ENCODE results near the gene PIP5K1B. TPM values are rescaled to one million over a fixed set of nuclear protein-coding genes. Genes with fewer than 3 reads are reported as not detected.
A peak's percentile ranks its signal among the peaks of the same experiment; 100 is the strongest.

Gene PIP5K1B
- total and polyA plus RNA-seq, 2 donors = 0.94 to 1.2 TPM

- H3K4me3 ChIP-seq (ENCODE audit: low read length in 2 of 2) = no peak overlapping the region
- H3K9me3 ChIP-seq (ENCODE audit: control insufficient read depth in 2 of 2, insufficient read depth in 1 of 2, low read length in 1 of 2) = no peaks in the 10 kb centered on the region
- 26% methylated on average over 1 of the region's 1 CpG for WGBS
- DNase-seq (ENCODE audit: low read depth in 6 of 9, low spot score in 9 of 9) = peak in 1 of 9 donors; percentile 21
- no peaks in the 10 kb centered on the region for H3K27me3 ChIP-seq (ENCODE audit: control insufficient read depth in 2 of 2, insufficient read depth in 1 of 2, low read length in 1 of 2)
- no peaks in the 10 kb centered on the region for H3K36me3 ChIP-seq (ENCODE audit: control insufficient read depth in 2 of 2, insufficient read depth in 2 of 2, low read length in 1 of 2)
- no peak overlapping the region for H3K27ac ChIP-seq (ENCODE audit: low read depth in 1 of 2, low read length in 1 of 2)
- H3K4me1 ChIP-seq (ENCODE audit: control insufficient read depth in 2 of 2, insufficient read depth in 2 of 2, low read length in 2 of 2) = no peaks in the 10 kb centered on the region
These were observed 182.2 kb downstream of the PIP5K1B start for GRCh38 chr9:68887232-68887631.

GRCh38 chr9:68894502-68894901 is 189.5 kb downstream of the PIP5K1B start:
- H3K27me3 ChIP-seq (ENCODE audit: control insufficient read depth in 2 of 2, insufficient read depth in 1 of 2, low read length in 1 of 2) = no peaks in the 10 kb centered on the region
- peak in 1 of 9 donors; percentile 26 for DNase-seq (ENCODE audit: low read depth in 6 of 9, low spot score in 9 of 9)
- no peak overlapping the region for H3K4me3 ChIP-seq (ENCODE audit: low read length in 2 of 2)
- 93% methylated on average over 7 of the region's 7 CpGs for WGBS
- no peaks in the 10 kb centered on the region for H3K9me3 ChIP-seq (ENCODE audit: control insufficient read depth in 2 of 2, insufficient read depth in 1 of 2, low read length in 1 of 2)
- H3K4me1 ChIP-seq (ENCODE audit: control insufficient read depth in 2 of 2, insufficient read depth in 2 of 2, low read length in 2 of 2) = peaks cover 0 to 7% of the 10 kb centered on the region in 2 donors
- no peaks in the 10 kb centered on the region for H3K36me3 ChIP-seq (ENCODE audit: control insufficient read depth in 2 of 2, insufficient read depth in 2 of 2, low read length in 1 of 2)
- H3K27ac ChIP-seq (ENCODE audit: low read depth in 1 of 2, low read length in 1 of 2) = peak overlapping the region in 1 of 2 donors; percentile 17

GRCh38 chr9:68895741-68896478 is 190.9 kb downstream of the PIP5K1B start:
- H3K27ac ChIP-seq (ENCODE audit: low read depth in 1 of 2, low read length in 1 of 2) = peak overlapping the region in 1 of 2 donors; percentile 40
- no peaks in the 10 kb centered on the region for H3K9me3 ChIP-seq (ENCODE audit: control insufficient read depth in 2 of 2, insufficient read depth in 1 of 2, low read length in 1 of 2)
- H3K4me3 ChIP-seq (ENCODE audit: low read length in 2 of 2) = no peak overlapping the region
- H3K4me1 ChIP-seq (ENCODE audit: control insufficient read depth in 2 of 2, insufficient read depth in 2 of 2, low read length in 2 of 2) = peaks cover 0 to 7% of the 10 kb centered on the region in 2 donors
- H3K27me3 ChIP-seq (ENCODE audit: control insufficient read depth in 2 of 2, insufficient read depth in 1 of 2, low read length in 1 of 2) = no peaks in the 10 kb centered on the region
- DNase-seq (ENCODE audit: low read depth in 6 of 9, low spot score in 9 of 9) = peak in 5 of 9 donors; percentile 11 to 64 (median 23)
- 19% methylated on average over 6 of the region's 6 CpGs for WGBS
- no peaks in the 10 kb centered on the region for H3K36me3 ChIP-seq (ENCODE audit: control insufficient read depth in 2 of 2, insufficient read depth in 2 of 2, low read length in 1 of 2)

- Histone ChIP-seq H3K4me3 (ENCODE audit: low read length in 2 of 2) (no peak overlapping the region), H3K4me1 (ENCODE audit: control insufficient read depth in 2 of 2, insufficient read depth in 2 of 2, low read length in 2 of 2) (peaks cover 0 to 7% of the 10 kb centered on the region in 2 donors), H3K9me3 (ENCODE audit: control insufficient read depth in 2 of 2, insufficient read depth in 1 of 2, low read length in 1 of 2) (no peaks in the 10 kb centered on the region), H3K27ac (ENCODE audit: low read depth in 1 of 2, low read length in 1 of 2) (peak overlapping the region in 1 of 2 donors; percentile 29), H3K27me3 (ENCODE audit: control insufficient read depth in 2 of 2, insufficient read depth in 1 of 2, low read length in 1 of 2) (no peaks in the 10 kb centered on the region), H3K36me3 (ENCODE audit: control insufficient read depth in 2 of 2, insufficient read depth in 2 of 2, low read length in 1 of 2) (no peaks in the 10 kb centered on the region)
- no peak for DNase-seq (ENCODE audit: low read depth in 6 of 9, low spot score in 9 of 9)
- 91% methylated on average over 1 of the region's 1 CpG for WGBS
These were observed 191.4 kb downstream of the PIP5K1B start for GRCh38 chr9:68896486-68896885.

- Histone ChIP-seq H3K9me3 (ENCODE audit: control insufficient read depth in 2 of 2, insufficient read depth in 1 of 2, low read length in 1 of 2) (no peaks in the 10 kb centered on the region), H3K36me3 (ENCODE audit: control insufficient read depth in 2 of 2, insufficient read depth in 2 of 2, low read length in 1 of 2) (no peaks in the 10 kb centered on the region), H3K27me3 (ENCODE audit: control insufficient read depth in 2 of 2, insufficient read depth in 1 of 2, low read length in 1 of 2) (no peaks in the 10 kb centered on the region), H3K4me3 (ENCODE audit: low read length in 2 of 2) (no peak overlapping the region), H3K4me1 (ENCODE audit: control insufficient read depth in 2 of 2, insufficient read depth in 2 of 2, low read length in 2 of 2) (peaks cover 0 to 7% of the 10 kb centered on the region in 2 donors), H3K27ac (ENCODE audit: low read depth in 1 of 2, low read length in 1 of 2) (no peak overlapping the region)
- no peak for DNase-seq (ENCODE audit: low read depth in 6 of 9, low spot score in 9 of 9)
- 76% methylated on average over 5 of the region's 5 CpGs for WGBS
These were observed 192.6 kb downstream of the PIP5K1B start for GRCh38 chr9:68897577-68898145.

GRCh38 chr9:68898781-68899439 is 193.9 kb downstream of the PIP5K1B start:
- 77% methylated on average over 6 of the region's 6 CpGs for whole genome bisulfite sequencing
- DNase-seq (ENCODE audit: low read depth in 6 of 9, low spot score in 9 of 9) = no peak
- Histone ChIP-seq H3K4me3 (ENCODE audit: low read length in 2 of 2) (no peak overlapping the region), H3K27ac (ENCODE audit: low read depth in 1 of 2, low read length in 1 of 2) (no peak overlapping the region), H3K9me3 (ENCODE audit: control insufficient read depth in 2 of 2, insufficient read depth in 1 of 2, low read length in 1 of 2) (no peaks in the 10 kb centered on the region), H3K27me3 (ENCODE audit: control insufficient read depth in 2 of 2, insufficient read depth in 1 of 2, low read length in 1 of 2) (no peaks in the 10 kb centered on the region), H3K36me3 (ENCODE audit: control insufficient read depth in 2 of 2, insufficient read depth in 2 of 2, low read length in 1 of 2) (no peaks in the 10 kb centered on the region), H3K4me1 (ENCODE audit: control insufficient read depth in 2 of 2, insufficient read depth in 2 of 2, low read length in 2 of 2) (peaks cover 0 to 7% of the 10 kb centered on the region in 2 donors)

- no peaks in the 10 kb centered on the region for H3K4me1 ChIP-seq (ENCODE audit: control insufficient read depth in 2 of 2, insufficient read depth in 2 of 2, low read length in 2 of 2)
- H3K27ac ChIP-seq (ENCODE audit: low read depth in 1 of 2, low read length in 1 of 2) = no peak overlapping the region
- DNase-seq (ENCODE audit: low read depth in 6 of 9, low spot score in 9 of 9) = no peak
- no peaks in the 10 kb centered on the region for H3K27me3 ChIP-seq (ENCODE audit: control insufficient read depth in 2 of 2, insufficient read depth in 1 of 2, low read length in 1 of 2)
- 95% methylated on average over 6 of the region's 6 CpGs for WGBS
- no peaks in the 10 kb centered on the region for H3K36me3 ChIP-seq (ENCODE audit: control insufficient read depth in 2 of 2, insufficient read depth in 2 of 2, low read length in 1 of 2)
- no peaks in the 10 kb centered on the region for H3K9me3 ChIP-seq (ENCODE audit: control insufficient read depth in 2 of 2, insufficient read depth in 1 of 2, low read length in 1 of 2)
- H3K4me3 ChIP-seq (ENCODE audit: low read length in 2 of 2) = no peak overlapping the region
These were observed 199.4 kb downstream of the PIP5K1B start for GRCh38 chr9:68904454-68904853.

GRCh38 chr9:68905129-68905528 is 200.1 kb downstream of the PIP5K1B start:
- WGBS = 5% methylated on average over 3 of the region's 3 CpGs
- H3K4me3 ChIP-seq (ENCODE audit: low read length in 2 of 2) = no peak overlapping the region
- no peaks in the 10 kb centered on the region for H3K27me3 ChIP-seq (ENCODE audit: control insufficient read depth in 2 of 2, insufficient read depth in 1 of 2, low read length in 1 of 2)
- H3K27ac ChIP-seq (ENCODE audit: low read depth in 1 of 2, low read length in 1 of 2) = no peak overlapping the region
- no peaks in the 10 kb centered on the region for H3K9me3 ChIP-seq (ENCODE audit: control insufficient read depth in 2 of 2, insufficient read depth in 1 of 2, low read length in 1 of 2)
- H3K36me3 ChIP-seq (ENCODE audit: control insufficient read depth in 2 of 2, insufficient read depth in 2 of 2, low read length in 1 of 2) = no peaks in the 10 kb centered on the region
- DNase-seq (ENCODE audit: low read depth in 6 of 9, low spot score in 9 of 9) = no peak
- no peaks in the 10 kb centered on the region for H3K4me1 ChIP-seq (ENCODE audit: control insufficient read depth in 2 of 2, insufficient read depth in 2 of 2, low read length in 2 of 2)

GRCh38 chr9:68907910-68908309 is 202.9 kb downstream of the PIP5K1B start:
- Histone ChIP-seq H3K9me3 (ENCODE audit: control insufficient read depth in 2 of 2, insufficient read depth in 1 of 2, low read length in 1 of 2) (no peaks in the 10 kb centered on the region), H3K36me3 (ENCODE audit: control insufficient read depth in 2 of 2, insufficient read depth in 2 of 2, low read length in 1 of 2) (no peaks in the 10 kb centered on the region), H3K4me1 (ENCODE audit: control insufficient read depth in 2 of 2, insufficient read depth in 2 of 2, low read length in 2 of 2) (no peaks in the 10 kb centered on the region), H3K4me3 (ENCODE audit: low read length in 2 of 2) (no peak overlapping the region), H3K27me3 (ENCODE audit: control insufficient read depth in 2 of 2, insufficient read depth in 1 of 2, low read length in 1 of 2) (no peaks in the 10 kb centered on the region), H3K27ac (ENCODE audit: low read depth in 1 of 2, low read length in 1 of 2) (no peak overlapping the region)
- DNase-seq (ENCODE audit: low read depth in 6 of 9, low spot score in 9 of 9) = no peak
- 89% methylated on average over 2 of the region's 2 CpGs for WGBS

Measured in thymus (tissue), 11 donors.